Measurements from ENCODE around the gene CLEC16A.

DNA sequence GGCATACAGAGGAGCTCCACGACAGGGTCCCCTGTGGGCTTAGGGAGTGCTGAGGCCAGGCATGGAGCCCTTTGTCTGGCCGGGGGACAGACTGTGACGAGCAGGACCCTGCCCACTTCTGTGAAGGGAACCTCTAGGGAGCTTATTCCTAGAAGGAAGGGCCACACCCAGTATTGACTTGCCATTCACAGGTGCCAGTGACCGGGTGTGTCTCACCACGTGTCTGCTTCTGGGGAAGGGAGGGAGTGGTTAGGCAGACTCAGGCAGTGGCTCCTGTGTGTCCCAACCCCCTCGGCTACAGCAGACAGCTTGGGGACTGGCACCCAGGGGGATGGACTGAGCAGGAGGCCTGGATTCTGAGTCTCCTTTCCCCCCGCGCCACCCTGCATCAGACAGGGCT lies 254.5 kb downstream of the CLEC16A start:
- TF ChIP-seq, protein P1, sequence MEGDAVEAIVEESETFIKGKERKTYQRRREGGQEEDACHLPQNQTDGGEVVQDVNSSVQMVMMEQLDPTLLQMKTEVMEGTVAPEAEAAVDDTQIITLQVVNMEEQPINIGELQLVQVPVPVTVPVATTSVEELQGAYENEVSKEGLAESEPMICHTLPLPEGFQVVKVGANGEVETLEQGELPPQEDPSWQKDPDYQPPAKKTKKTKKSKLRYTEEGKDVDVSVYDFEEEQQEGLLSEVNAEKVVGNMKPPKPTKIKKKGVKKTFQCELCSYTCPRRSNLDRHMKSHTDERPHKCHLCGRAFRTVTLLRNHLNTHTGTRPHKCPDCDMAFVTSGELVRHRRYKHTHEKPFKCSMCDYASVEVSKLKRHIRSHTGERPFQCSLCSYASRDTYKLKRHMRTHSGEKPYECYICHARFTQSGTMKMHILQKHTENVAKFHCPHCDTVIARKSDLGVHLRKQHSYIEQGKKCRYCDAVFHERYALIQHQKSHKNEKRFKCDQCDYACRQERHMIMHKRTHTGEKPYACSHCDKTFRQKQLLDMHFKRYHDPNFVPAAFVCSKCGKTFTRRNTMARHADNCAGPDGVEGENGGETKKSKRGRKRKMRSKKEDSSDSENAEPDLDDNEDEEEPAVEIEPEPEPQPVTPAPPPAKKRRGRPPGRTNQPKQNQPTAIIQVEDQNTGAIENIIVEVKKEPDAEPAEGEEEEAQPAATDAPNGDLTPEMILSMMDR (IDR thresholded peaks at IDR 0.05): no peak
- no peak for TF ChIP-seq POLR2A (IDR thresholded peaks at IDR 0.05)
